Adrenal gland (tissue), 5 donors: Measurements from ENCODE around the gene SPEF1.

Source experiments
- POLR2A ChIP-seq, 2 donors: fragments of 450-650 bp; IDR thresholded peaks; one replicate each; pipeline ENCODE4 v1.6.1; 2017; ENCODE audit warnings: antibody characterized with exemption in 2 of 2, mild to moderate bottlenecking in 2 of 2, moderate library complexity in 1 of 2
- TF ChIP-seq, protein P1 (sequence below), 6 experiments: fragments of 450-650 bp in 4 of 6; fragments of 200-600 bp in 2 of 6; sonication (generic) in 1 of 6; IDR thresholded peaks; 1 replicate in 5 of 6; 2 replicates in 1 of 6; pipeline versions ENCODE4 v1.5.1 to v1.8.0; 2016 to 2021; ENCODE audit warnings: antibody characterized with exemption in 6 of 6, mild to moderate bottlenecking in 2 of 6, moderate library complexity in 1 of 6
- donor health status: DM: no; HTN: no; CAD: no.

DNA sequence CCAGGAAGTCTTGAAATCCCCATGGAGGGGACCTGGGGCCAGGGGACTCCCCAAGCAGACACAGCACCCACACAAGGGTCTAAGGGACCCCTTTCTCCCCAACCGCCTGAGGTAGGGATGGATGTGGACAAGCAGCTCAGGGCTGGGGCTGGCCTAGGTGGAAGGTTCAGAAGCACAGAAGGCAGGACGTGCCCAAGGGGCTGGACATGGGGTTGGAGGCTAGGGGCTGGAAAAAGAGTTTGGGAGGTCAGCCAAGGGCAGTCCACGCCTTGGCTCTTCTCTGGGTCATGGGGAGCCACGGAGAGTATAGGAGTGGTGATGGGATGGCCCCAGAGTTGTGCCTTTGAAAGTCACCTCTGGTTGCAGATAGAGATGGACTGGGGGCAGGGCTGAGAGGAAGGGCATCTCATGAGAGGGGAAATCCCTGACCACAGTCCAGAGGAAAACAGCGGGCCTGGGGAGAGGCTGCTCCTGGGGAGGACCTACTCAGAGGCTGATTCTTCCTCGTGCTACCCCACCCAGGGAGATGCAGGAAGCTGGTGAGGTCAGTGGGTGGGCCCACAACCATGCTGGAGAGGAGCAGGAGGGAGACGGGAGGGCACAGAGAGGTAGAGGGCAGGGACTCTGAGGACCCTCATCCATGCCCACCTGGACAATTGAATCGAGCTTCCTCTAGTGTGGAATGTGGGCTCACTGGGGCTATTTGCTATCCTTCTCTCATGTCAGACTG is 51.3 kb downstream of the SPEF1 start:
- TF ChIP-seq, protein P1, sequence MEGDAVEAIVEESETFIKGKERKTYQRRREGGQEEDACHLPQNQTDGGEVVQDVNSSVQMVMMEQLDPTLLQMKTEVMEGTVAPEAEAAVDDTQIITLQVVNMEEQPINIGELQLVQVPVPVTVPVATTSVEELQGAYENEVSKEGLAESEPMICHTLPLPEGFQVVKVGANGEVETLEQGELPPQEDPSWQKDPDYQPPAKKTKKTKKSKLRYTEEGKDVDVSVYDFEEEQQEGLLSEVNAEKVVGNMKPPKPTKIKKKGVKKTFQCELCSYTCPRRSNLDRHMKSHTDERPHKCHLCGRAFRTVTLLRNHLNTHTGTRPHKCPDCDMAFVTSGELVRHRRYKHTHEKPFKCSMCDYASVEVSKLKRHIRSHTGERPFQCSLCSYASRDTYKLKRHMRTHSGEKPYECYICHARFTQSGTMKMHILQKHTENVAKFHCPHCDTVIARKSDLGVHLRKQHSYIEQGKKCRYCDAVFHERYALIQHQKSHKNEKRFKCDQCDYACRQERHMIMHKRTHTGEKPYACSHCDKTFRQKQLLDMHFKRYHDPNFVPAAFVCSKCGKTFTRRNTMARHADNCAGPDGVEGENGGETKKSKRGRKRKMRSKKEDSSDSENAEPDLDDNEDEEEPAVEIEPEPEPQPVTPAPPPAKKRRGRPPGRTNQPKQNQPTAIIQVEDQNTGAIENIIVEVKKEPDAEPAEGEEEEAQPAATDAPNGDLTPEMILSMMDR (IDR thresholded peaks at IDR 0.05), result no peak
- TF ChIP-seq POLR2A (IDR thresholded peaks at IDR 0.05), result no peak
